CD4-positive, CD25-positive, alpha-beta regulatory T cell (primary cell): ENCODE results near the gene SLC2A5. TPM values are rescaled to one million over a fixed set of nuclear protein-coding genes. Genes with fewer than 3 reads are reported as not detected.

Source experiments
- ATAC-seq, 2 donors: fragments of 150-1000 bp; cut with Tn5 transposase; one replicate each; pipeline ENCODE4 v1.10.0; 2021; ENCODE audit warnings: low read depth in 2 of 2, moderate number of reproducible peaks in 2 of 2, moderate library complexity in 1 of 2
- DNase-seq, 3 donors: peaks; one replicate each; pipeline versions ENCODE4 v3.0.0 to v3.0.0-alpha.2; 2012 to 2022; ENCODE audit warnings: mixed read lengths in 1 of 3
- H3K27ac ChIP-seq: one replicate; pipeline ENCODE4 v1.7.0; 2013; ENCODE audit warnings: mild to moderate bottlenecking, low read length; ENCODE audit not compliant: insufficient read depth, poor library complexity, severe bottlenecking
- H3K27me3 ChIP-seq: one replicate; pipeline ENCODE4 v1.7.0; 2013; ENCODE audit warnings: low read length; ENCODE audit not compliant: control insufficient read depth, insufficient read depth
- H3K36me3 ChIP-seq: one replicate; pipeline ENCODE4 v1.7.0; 2013; ENCODE audit warnings: mild to moderate bottlenecking, low read length, moderate library complexity; ENCODE audit not compliant: control insufficient read depth, insufficient read depth
- H3K4me1 ChIP-seq: 2 replicates; pipeline ENCODE4 v1.7.0; 2013; ENCODE audit warnings: mild to moderate bottlenecking, low read length; ENCODE audit not compliant: insufficient read depth, control insufficient read depth, poor library complexity, severe bottlenecking
- H3K4me3 ChIP-seq: one replicate; pipeline ENCODE4 v1.7.0; 2013; ENCODE audit warnings: low read depth, mild to moderate bottlenecking, low read length, moderate library complexity
- H3K9me3 ChIP-seq, 2 experiments: 1 replicate in 1 of 2; 2 replicates in 1 of 2; pipeline ENCODE4 v1.7.0; 2013; ENCODE audit warnings: low read length in 2 of 2, mild to moderate bottlenecking in 1 of 2, moderate library complexity in 1 of 2; ENCODE audit not compliant: control insufficient read depth in 2 of 2
- H3K27ac Mint-ChIP-seq, 3 donors: one replicate each; pipeline ENCODE4 v1.8.0; 2020 to 2022; ENCODE audit warnings: mild to moderate bottlenecking in 3 of 3, mixed read lengths in 3 of 3, moderate library complexity in 2 of 3
- H3K27me3 Mint-ChIP-seq: one replicate; pipeline ENCODE4 v1.8.0; 2022; ENCODE audit warnings: mild to moderate bottlenecking, mixed read lengths
- H3K36me3 Mint-ChIP-seq: one replicate; pipeline ENCODE4 v1.8.0; 2020; ENCODE audit warnings: mixed read lengths
- H3K4me1 Mint-ChIP-seq, 4 donors: one replicate each; pipeline ENCODE4 v1.8.0; 2020 to 2022; ENCODE audit warnings: mixed read lengths in 4 of 4, mild to moderate bottlenecking in 1 of 4
- H3K4me3 Mint-ChIP-seq, 4 donors: one replicate each; pipeline ENCODE4 v1.8.0; 2020 to 2022; ENCODE audit warnings: mild to moderate bottlenecking in 4 of 4, mixed read lengths in 4 of 4, moderate library complexity in 3 of 4
- H3K9me3 Mint-ChIP-seq, 7 donors: one replicate each; pipeline ENCODE4 v1.8.0; 2020 to 2022; ENCODE audit warnings: mixed read lengths in 7 of 7, mild to moderate bottlenecking in 3 of 7, moderate library complexity in 2 of 7
- polyA plus RNA-seq, 4 donors: library from polyadenylated mRNA; unstranded; fragments of 300-500 nt; fragmentation: Illumina TruSeq; gene quantifications; one replicate each; pipeline ENCODE4 v1.2.3, GENCODE V29; 2021
- total RNA-seq: library from RNA; stranded (reverse); gene quantifications from one replicate; pipeline ENCODE4 v1.2.3, GENCODE V29; 2022

Gene SLC2A5
- total and polyA plus RNA-seq, 5 donors from 2014 or later, result 0.08 to 0.64 TPM; not detected in 3

DNA sequence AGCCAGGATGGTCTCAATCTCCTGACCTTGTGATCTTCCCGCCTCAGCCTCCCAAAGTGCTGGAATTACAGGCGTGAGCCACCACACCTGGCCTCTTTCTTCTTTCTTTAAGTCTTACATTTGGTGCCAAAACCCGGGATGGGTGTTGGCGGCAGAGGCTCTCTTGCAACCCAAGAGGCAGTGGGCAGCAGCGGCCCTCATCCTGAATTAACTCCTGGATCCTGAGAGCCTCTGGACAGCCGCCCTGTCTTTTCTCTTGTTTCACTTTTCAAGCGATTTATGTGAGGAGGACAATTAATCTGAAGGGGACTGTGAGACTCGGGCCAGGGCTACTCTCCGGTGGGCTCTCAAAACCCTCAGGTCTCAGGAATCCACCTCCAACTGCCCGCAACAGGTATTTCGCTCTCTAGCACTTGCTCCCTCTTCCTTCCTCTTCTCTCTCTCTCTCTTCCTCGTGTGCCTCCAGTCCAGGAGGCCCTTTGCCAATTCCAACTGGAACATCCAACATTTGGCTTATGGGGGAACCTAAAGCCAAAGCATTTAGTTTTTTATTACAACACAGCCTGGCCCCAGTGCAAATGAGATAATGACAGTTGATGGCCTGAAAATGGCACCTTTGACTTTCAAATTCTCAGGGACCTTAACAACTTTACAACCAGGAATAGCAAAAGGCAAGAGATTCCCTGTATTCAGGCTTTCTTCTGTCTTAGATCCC, 18.1 kb upstream of the SLC2A5 start:
- ATAC-seq (no peak), DNase-seq (no peak)
- H3K4me3 Mint-ChIP-seq, result no peak overlapping the region
- peaks cover 0 to 1% (median 0%) of the 10 kb centered on the region in 7 donors for H3K9me3 Mint-ChIP-seq
- Histone ChIP-seq H3K4me3 (no peak overlapping the region), H3K27me3 (peaks cover 10% of the 10 kb centered on the region), H3K36me3 (no peaks in the 10 kb centered on the region), H3K27ac (no peak overlapping the region), H3K4me1 (no peaks in the 10 kb centered on the region), H3K9me3 (peaks cover 0 to 2% of the 10 kb centered on the region in 2 experiments)
- H3K36me3 Mint-ChIP-seq, result no peaks in the 10 kb centered on the region
- H3K27ac Mint-ChIP-seq, result no peak overlapping the region
- peaks cover 16% of the 10 kb centered on the region for H3K27me3 Mint-ChIP-seq
- peaks cover 0 to 13% (median 6%) of the 10 kb centered on the region in 4 donors for H3K4me1 Mint-ChIP-seq

- H3K4me3 Mint-ChIP-seq, result no peak overlapping the region
- no peak for ATAC-seq
- H3K36me3 Mint-ChIP-seq, result no peaks in the 10 kb centered on the region
- H3K27ac Mint-ChIP-seq, result no peak overlapping the region
- peaks cover 0 to 1% (median 0%) of the 10 kb centered on the region in 7 donors for H3K9me3 Mint-ChIP-seq
- peaks cover 0 to 17% (median 7%) of the 10 kb centered on the region in 4 donors for H3K4me1 Mint-ChIP-seq
- Histone ChIP-seq H3K9me3 (peaks cover 0 to 2% of the 10 kb centered on the region in 2 experiments), H3K36me3 (no peaks in the 10 kb centered on the region), H3K27me3 (peaks cover 10% of the 10 kb centered on the region), H3K4me1 (no peaks in the 10 kb centered on the region), H3K27ac (no peak overlapping the region), H3K4me3 (no peak overlapping the region)
- no peak for DNase-seq
- peaks cover 16% of the 10 kb centered on the region for H3K27me3 Mint-ChIP-seq
These were observed 17.4 kb upstream of the SLC2A5 start for GRCh38 chr1:9086796-9087195.

- H3K27me3 Mint-ChIP-seq, result peaks cover 16% of the 10 kb centered on the region
- ATAC-seq, result no peak
- H3K4me1 Mint-ChIP-seq, result peaks cover 0 to 19% (median 7%) of the 10 kb centered on the region in 4 donors
- H3K27me3 ChIP-seq, result peaks cover 8% of the 10 kb centered on the region
- no peak overlapping the region for H3K4me3 ChIP-seq
- no peak overlapping the region for H3K4me3 Mint-ChIP-seq
- H3K4me1 ChIP-seq, result no peaks in the 10 kb centered on the region
- peaks cover 0 to 2% of the 10 kb centered on the region in 2 experiments for H3K9me3 ChIP-seq
- DNase-seq, result no peak
- no peaks in the 10 kb centered on the region for H3K36me3 Mint-ChIP-seq
- H3K27ac ChIP-seq, result no peak overlapping the region
- no peak overlapping the region for H3K27ac Mint-ChIP-seq
- H3K36me3 ChIP-seq, result no peaks in the 10 kb centered on the region
- H3K9me3 Mint-ChIP-seq, result peaks cover 0 to 1% (median 0%) of the 10 kb centered on the region in 7 donors
These were observed 16.6 kb upstream of the SLC2A5 start for GRCh38 chr1:9086045-9086444.

DNA sequence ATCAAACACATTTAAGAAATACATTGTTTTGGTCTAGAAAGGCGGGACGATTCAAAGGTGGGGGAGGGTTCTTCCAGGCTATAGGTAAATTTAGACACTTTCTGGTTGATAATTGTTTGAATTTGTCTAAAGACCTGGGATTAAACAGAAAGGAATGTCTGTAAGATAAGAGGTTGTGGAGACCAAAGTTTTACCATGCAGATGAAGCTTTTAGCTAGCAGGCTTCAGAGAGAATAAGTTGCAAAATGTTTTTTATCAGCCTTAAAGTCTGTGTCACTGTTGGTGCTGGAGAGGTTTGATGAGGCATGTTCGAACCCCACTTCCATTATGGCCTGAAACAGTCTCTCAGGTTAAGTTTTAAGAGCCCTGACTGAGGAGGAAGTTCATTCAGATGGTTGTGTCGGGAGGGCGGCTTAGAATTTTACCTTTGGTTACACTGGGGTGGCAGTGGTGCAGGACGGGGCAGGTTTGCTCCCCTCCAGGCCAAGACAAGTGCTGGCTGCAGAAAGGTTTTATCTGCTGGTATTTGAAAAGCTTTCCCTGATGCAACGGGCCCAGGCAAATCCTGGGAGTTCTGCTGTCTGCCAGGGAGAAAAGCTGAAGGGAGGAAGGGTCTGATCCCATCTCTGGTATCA, 16.0 kb upstream of the SLC2A5 start:
- H3K4me3 Mint-ChIP-seq, result no peak overlapping the region
- Histone ChIP-seq H3K36me3 (no peaks in the 10 kb centered on the region), H3K27me3 (peaks cover 6% of the 10 kb centered on the region), H3K27ac (no peak overlapping the region), H3K9me3 (peaks cover 0 to 2% of the 10 kb centered on the region in 2 experiments), H3K4me1 (no peaks in the 10 kb centered on the region), H3K4me3 (no peak overlapping the region)
- no peaks in the 10 kb centered on the region for H3K36me3 Mint-ChIP-seq
- ATAC-seq (no peak), DNase-seq (no peak)
- peak overlapping the region in 1 of 3 donors; percentile 6 for H3K27ac Mint-ChIP-seq
- H3K27me3 Mint-ChIP-seq, result peaks cover 16% of the 10 kb centered on the region
- H3K4me1 Mint-ChIP-seq, result peaks cover 0 to 20% (median 7%) of the 10 kb centered on the region in 4 donors
- H3K9me3 Mint-ChIP-seq, result peaks cover 0 to 1% (median 0%) of the 10 kb centered on the region in 7 donors

DNA sequence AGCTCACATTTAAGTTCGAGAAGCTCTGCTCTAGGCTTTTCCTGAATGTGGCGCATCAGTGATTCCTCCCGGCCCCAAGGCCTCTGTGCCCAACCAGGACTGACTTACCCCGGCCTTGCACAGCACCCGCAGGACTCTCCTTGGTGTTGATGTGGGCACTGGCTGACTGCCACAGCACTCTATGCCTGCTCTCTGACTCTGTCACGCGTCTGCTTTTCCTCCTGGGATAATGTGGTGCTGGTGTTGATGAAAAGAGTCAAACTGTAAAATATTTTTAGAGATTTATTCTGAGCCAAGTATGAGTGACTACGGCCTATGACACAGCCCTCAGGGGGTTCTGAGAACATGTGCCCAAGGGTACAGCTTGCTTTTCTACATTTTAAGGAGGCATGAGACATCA, 15.5 kb upstream of the SLC2A5 start:
- peaks cover 0 to 22% (median 7%) of the 10 kb centered on the region in 4 donors for H3K4me1 Mint-ChIP-seq
- Histone ChIP-seq H3K9me3 (peaks cover 0 to 2% of the 10 kb centered on the region in 2 experiments), H3K4me3 (no peak overlapping the region), H3K36me3 (no peaks in the 10 kb centered on the region), H3K27ac (no peak overlapping the region), H3K4me1 (no peaks in the 10 kb centered on the region), H3K27me3 (peaks cover 3% of the 10 kb centered on the region)
- H3K4me3 Mint-ChIP-seq, result no peak overlapping the region
- H3K27me3 Mint-ChIP-seq, result peaks cover 21% of the 10 kb centered on the region
- peak overlapping the region in 1 of 3 donors; percentile 6 for H3K27ac Mint-ChIP-seq
- ATAC-seq (no peak), DNase-seq (no peak)
- H3K9me3 Mint-ChIP-seq, result peaks cover 0 to 1% (median 0%) of the 10 kb centered on the region in 7 donors
- H3K36me3 Mint-ChIP-seq, result no peaks in the 10 kb centered on the region

- peaks cover 26% of the 10 kb centered on the region for H3K27me3 Mint-ChIP-seq
- peaks cover 12% of the 10 kb centered on the region for H3K27me3 ChIP-seq
- no peaks in the 10 kb centered on the region for H3K9me3 Mint-ChIP-seq
- no peak overlapping the region for H3K27ac ChIP-seq
- no peak for ATAC-seq
- no peaks in the 10 kb centered on the region for H3K9me3 ChIP-seq
- H3K4me3 Mint-ChIP-seq, result no peak overlapping the region
- no peak overlapping the region for H3K4me3 ChIP-seq
- no peak overlapping the region for H3K27ac Mint-ChIP-seq
- H3K36me3 ChIP-seq, result no peaks in the 10 kb centered on the region
- H3K4me1 ChIP-seq, result peaks cover 9% of the 10 kb centered on the region
- peaks cover 0 to 39% (median 13%) of the 10 kb centered on the region in 4 donors for H3K4me1 Mint-ChIP-seq
- no peak for DNase-seq
- no peaks in the 10 kb centered on the region for H3K36me3 Mint-ChIP-seq
These were observed 12.0 kb upstream of the SLC2A5 start for GRCh38 chr1:9081473-9081872.

DNA sequence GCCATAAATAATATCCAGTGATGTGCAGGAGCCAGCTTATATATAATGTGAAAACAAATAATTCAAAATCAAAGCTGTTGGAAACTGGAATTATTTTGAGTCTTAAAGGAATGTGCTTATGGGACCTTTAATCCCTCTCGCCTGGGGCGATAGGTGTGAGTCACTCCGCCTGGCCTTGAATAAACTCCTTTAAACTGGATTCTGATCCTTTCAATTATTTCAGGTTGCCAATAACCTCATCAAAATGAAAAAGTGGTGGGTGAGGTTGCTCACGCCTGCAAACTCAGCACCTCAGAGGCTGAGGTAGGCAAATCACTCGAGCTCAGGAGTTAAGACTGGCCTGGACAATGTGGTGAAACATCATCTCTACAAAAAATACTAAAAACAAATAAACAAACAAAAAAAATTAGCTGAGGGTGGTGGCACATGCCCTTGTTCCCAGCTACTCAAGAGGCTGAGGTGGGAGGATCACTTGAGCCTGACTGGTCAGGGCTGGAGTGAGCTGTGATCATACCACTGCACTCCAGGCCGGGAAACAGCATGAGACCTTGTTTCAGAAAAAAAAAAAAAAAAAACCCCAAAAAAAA, 11.4 kb upstream of the SLC2A5 start:
- peaks cover 26% of the 10 kb centered on the region for H3K27me3 Mint-ChIP-seq
- no peak overlapping the region for H3K27ac Mint-ChIP-seq
- Histone ChIP-seq H3K36me3 (no peaks in the 10 kb centered on the region), H3K9me3 (no peaks in the 10 kb centered on the region), H3K4me1 (peaks cover 11% of the 10 kb centered on the region), H3K27ac (no peak overlapping the region), H3K27me3 (peaks cover 12% of the 10 kb centered on the region), H3K4me3 (no peak overlapping the region)
- no peak for ATAC-seq
- H3K36me3 Mint-ChIP-seq, result no peaks in the 10 kb centered on the region
- no peaks in the 10 kb centered on the region for H3K9me3 Mint-ChIP-seq
- H3K4me3 Mint-ChIP-seq, result no peak overlapping the region
- H3K4me1 Mint-ChIP-seq, result peaks cover 0 to 45% (median 14%) of the 10 kb centered on the region in 4 donors
- DNase-seq, result no peak
